ENCODE measurements around the gene NR3C1. TPM values are rescaled to one million over a fixed set of nuclear protein-coding genes. Genes with fewer than 3 reads are reported as not detected.

Gene NR3C1
- 61.5 and 66.2 TPM in 2 replicates for total RNA-seq

DNA sequence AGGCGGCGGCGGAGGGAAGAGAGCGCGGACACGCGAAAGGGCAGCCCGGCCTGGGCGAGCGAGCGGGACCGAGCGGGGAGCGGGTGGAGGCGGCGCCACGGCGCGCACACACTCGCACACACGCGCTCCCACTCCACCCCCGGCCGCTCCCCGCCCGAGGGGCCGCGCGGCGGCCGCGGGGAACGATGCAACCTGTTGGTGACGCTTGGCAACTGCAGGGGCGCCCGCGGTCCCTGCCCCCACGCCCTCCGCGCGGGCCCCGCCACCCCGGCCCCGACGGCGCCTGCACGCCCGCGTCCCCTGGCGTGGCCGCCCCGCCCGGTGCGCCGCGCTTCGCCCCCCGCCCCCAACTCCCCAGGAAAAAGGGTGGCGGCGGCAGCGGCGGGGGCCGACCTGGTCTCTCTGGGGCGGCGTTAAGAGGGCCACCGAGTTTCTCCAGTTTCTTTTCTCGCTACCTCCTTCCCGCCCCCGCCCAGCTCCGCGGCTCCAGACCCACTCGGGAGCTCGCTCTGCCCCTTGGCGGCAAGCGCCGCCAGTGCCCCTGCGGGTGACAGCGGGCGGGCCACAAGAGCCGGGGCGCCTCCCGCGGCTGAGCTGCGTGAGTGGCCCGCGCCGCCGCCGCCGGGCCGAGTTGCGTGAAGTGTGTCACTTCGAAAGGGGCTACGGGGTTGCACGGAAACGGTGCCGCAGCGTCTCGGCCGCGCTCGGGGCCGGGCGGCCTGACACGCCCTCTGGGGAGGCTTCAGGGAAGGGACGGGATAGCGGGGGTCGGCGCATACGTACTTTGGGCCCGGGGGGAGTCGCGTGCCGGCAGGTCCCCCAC is at the start of gene NR3C1:
Gene NR3C1, minus strand, starts transcription at position 94 of the 823 bp plus-strand sequence. CDS start 2,847 bp downstream, outside the sequence.

